HG03565 (cell line): ENCODE measurements around the gene PDX1.
"Not testable (repeated sequence)": the region's sequence is repeated elsewhere in the genome, so short reads cannot be mapped to it uniquely, and the experiment has no call there.

Experiments used
- ATAC-seq: cut with Tn5 transposase; IDR thresholded peaks from one replicate; pipeline ENCODE4 v1.9.1; 2021; ENCODE audit warnings: mild to moderate bottlenecking, moderate library complexity; ENCODE audit not compliant: unreplicated experiment

Gene PDX1

GRCh38 chr13:27954406-27954851, 34.6 kb downstream of the PDX1 start:
- no peak for ATAC-seq

- ATAC-seq: no peak
These were observed 35.3 kb downstream of the PDX1 start for GRCh38 chr13:27955014-27955591.

- no peak for ATAC-seq
These were observed 36.9 kb downstream of the PDX1 start for GRCh38 chr13:27956576-27957300.

- no peak for ATAC-seq
These were observed 40.2 kb downstream of the PDX1 start for GRCh38 chr13:27959976-27960361.

- no peak for ATAC-seq
These were observed 40.8 kb downstream of the PDX1 start for GRCh38 chr13:27960362-27961226.

GRCh38 chr13:27961227-27962085, 41.7 kb downstream of the PDX1 start:
- ATAC-seq: no peak

GRCh38 chr13:27962128-27962841, 42.5 kb downstream of the PDX1 start:
- ATAC-seq: no peak

GRCh38 chr13:27962982-27963381, 43.2 kb downstream of the PDX1 start:
- ATAC-seq: no peak

- ATAC-seq: no peak
These were observed 43.7 kb downstream of the PDX1 start for GRCh38 chr13:27963491-27963890.

- not testable (repeated sequence) for ATAC-seq
These were observed 44.4 kb downstream of the PDX1 start for GRCh38 chr13:27964206-27964605.

- ATAC-seq: no peak
These were observed 45.0 kb downstream of the PDX1 start for GRCh38 chr13:27964741-27965323.

GRCh38 chr13:27965343-27965739, 45.5 kb downstream of the PDX1 start:
- ATAC-seq: no peak

GRCh38 chr13:27965740-27966640, 46.2 kb downstream of the PDX1 start:
- ATAC-seq: no peak

GRCh38 chr13:27966641-27967202, 46.9 kb downstream of the PDX1 start:
- no peak for ATAC-seq

GRCh38 chr13:27967203-27967735, 47.5 kb downstream of the PDX1 start:
- no peak for ATAC-seq

- ATAC-seq: no peak
These were observed 48.0 kb downstream of the PDX1 start for GRCh38 chr13:27967736-27968315.

GRCh38 chr13:27968316-27969081, 48.7 kb downstream of the PDX1 start:
- no peak for ATAC-seq
